ENCODE results near the gene ELOVL3. TPM values are rescaled to one million over a fixed set of nuclear protein-coding genes. Genes with fewer than 3 reads are reported as not detected.

Gene ELOVL3
- total and polyA plus RNA-seq, 12 donors, result 0.35 to 26.3 (median 0.93) TPM; not detected in 2

GRCh38 chr10:102219370-102219769, 6.7 kb upstream of the ELOVL3 start:
- TF ChIP-seq POLR2A (IDR thresholded peaks at IDR 0.05), result no peak
- TF ChIP-seq, protein P1, sequence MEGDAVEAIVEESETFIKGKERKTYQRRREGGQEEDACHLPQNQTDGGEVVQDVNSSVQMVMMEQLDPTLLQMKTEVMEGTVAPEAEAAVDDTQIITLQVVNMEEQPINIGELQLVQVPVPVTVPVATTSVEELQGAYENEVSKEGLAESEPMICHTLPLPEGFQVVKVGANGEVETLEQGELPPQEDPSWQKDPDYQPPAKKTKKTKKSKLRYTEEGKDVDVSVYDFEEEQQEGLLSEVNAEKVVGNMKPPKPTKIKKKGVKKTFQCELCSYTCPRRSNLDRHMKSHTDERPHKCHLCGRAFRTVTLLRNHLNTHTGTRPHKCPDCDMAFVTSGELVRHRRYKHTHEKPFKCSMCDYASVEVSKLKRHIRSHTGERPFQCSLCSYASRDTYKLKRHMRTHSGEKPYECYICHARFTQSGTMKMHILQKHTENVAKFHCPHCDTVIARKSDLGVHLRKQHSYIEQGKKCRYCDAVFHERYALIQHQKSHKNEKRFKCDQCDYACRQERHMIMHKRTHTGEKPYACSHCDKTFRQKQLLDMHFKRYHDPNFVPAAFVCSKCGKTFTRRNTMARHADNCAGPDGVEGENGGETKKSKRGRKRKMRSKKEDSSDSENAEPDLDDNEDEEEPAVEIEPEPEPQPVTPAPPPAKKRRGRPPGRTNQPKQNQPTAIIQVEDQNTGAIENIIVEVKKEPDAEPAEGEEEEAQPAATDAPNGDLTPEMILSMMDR (IDR thresholded peaks at IDR 0.05), result no peak
- no peaks in the 10 kb centered on the region for H3K9me3 ChIP-seq (replicated peaks in 1 of 3)
- intact Hi-C loops (cut with DNase I), result no loop called here
- H3K27me3 ChIP-seq, result no peaks in the 10 kb centered on the region
- H3K36me3 ChIP-seq (replicated peaks in 1 of 2), result no peaks in the 10 kb centered on the region
- H3K4me1 ChIP-seq (replicated peaks in 1 of 2), result no peaks in the 10 kb centered on the region
- H3K4me3 ChIP-seq, result no peak overlapping the region
- no peak for DNase-seq
- 49 to 60% (median 55%) methylated on average over 5 of the region's 5 CpGs for WGBS, 4 donors
- no peak overlapping the region for H3K27ac ChIP-seq

DNA sequence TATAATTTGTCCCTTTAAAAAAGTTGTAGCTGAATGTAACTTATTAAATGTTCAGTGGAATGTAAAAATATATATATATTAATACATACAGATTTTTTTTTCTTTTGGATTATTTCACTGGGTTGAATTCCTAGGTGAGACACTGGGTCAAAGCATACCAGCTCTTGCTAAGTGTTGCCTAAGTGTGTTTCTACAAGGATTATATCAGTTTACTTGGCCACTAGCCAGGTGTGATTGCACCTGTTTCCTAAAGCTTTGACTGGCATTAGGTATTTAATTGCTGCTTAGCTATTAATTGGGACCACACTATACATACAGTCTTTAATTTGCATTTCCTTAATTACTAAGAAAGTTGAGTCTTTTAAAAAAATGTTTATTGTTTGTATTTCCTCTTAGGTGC, 5.5 kb upstream of the ELOVL3 start:
- no peaks in the 10 kb centered on the region for H3K36me3 ChIP-seq (replicated peaks in 1 of 2)
- TF ChIP-seq POLR2A (IDR thresholded peaks at IDR 0.05), result no peak
- TF ChIP-seq, protein P1 (IDR thresholded peaks at IDR 0.05), result no peak
- no peak for DNase-seq
- no peak overlapping the region for H3K4me3 ChIP-seq
- H3K27me3 ChIP-seq, result no peaks in the 10 kb centered on the region
- no peak overlapping the region for H3K27ac ChIP-seq
- peaks cover 0 to under 1% of the 10 kb centered on the region in 2 donors for H3K4me1 ChIP-seq (replicated peaks in 1 of 2)
- H3K9me3 ChIP-seq (replicated peaks in 1 of 3), result no peaks in the 10 kb centered on the region
- intact Hi-C loops (cut with DNase I), result no loop called here

- no peak overlapping the region for H3K4me3 ChIP-seq
- peaks cover 4 to 6% of the 10 kb centered on the region in 2 donors for H3K4me1 ChIP-seq (replicated peaks in 1 of 2)
- no peaks in the 10 kb centered on the region for H3K9me3 ChIP-seq (replicated peaks in 1 of 3)
- TF ChIP-seq POLR2A (IDR thresholded peaks at IDR 0.05), result no peak
- TF ChIP-seq, protein P1 (IDR thresholded peaks at IDR 0.05), result no peak
- H3K36me3 ChIP-seq (replicated peaks in 1 of 2), result no peaks in the 10 kb centered on the region
- no peaks in the 10 kb centered on the region for H3K27me3 ChIP-seq
- DNase-seq, result no peak
- intact Hi-C loops (cut with DNase I), result no loop called here
- WGBS, 4 donors, result 84 to 89% (median 87%) methylated on average over 5 of the region's 5 CpGs
- H3K27ac ChIP-seq, result no peak overlapping the region
Measured at GRCh38 chr10:102222797-102223196, 3.3 kb upstream of the ELOVL3 start.

- intact Hi-C loops (cut with DNase I), result no loop called here
- Histone ChIP-seq H3K4me3 (peak overlapping the region in 1 of 4 donors; percentile 47), H3K9me3 (replicated peaks in 1 of 3) (no peaks in the 10 kb centered on the region), H3K4me1 (replicated peaks in 1 of 2) (peaks cover 21 to 23% of the 10 kb centered on the region in 2 donors), H3K27me3 (peaks cover 8% of the 10 kb centered on the region), H3K27ac (peak overlapping the region in 1 of 5 donors; percentile 81), H3K36me3 (replicated peaks in 1 of 2) (no peaks in the 10 kb centered on the region)
- TF ChIP-seq, protein P1 (IDR thresholded peaks at IDR 0.05), result peak in 1 of 6 experiments; percentile 1
- TF ChIP-seq POLR2A (IDR thresholded peaks at IDR 0.05), result no peak
- WGBS, 4 donors, result 40 to 54% (median 49%) methylated on average over 6 to 8 of the region's 8 CpGs
- no peak for DNase-seq
Measured at GRCh38 chr10:102226542-102226870, 407 bp downstream of the ELOVL3 start.

Measured in adrenal gland (tissue), 12 donors.